ENCODE measurements around the gene ZP1.

Gene ZP1

DNA sequence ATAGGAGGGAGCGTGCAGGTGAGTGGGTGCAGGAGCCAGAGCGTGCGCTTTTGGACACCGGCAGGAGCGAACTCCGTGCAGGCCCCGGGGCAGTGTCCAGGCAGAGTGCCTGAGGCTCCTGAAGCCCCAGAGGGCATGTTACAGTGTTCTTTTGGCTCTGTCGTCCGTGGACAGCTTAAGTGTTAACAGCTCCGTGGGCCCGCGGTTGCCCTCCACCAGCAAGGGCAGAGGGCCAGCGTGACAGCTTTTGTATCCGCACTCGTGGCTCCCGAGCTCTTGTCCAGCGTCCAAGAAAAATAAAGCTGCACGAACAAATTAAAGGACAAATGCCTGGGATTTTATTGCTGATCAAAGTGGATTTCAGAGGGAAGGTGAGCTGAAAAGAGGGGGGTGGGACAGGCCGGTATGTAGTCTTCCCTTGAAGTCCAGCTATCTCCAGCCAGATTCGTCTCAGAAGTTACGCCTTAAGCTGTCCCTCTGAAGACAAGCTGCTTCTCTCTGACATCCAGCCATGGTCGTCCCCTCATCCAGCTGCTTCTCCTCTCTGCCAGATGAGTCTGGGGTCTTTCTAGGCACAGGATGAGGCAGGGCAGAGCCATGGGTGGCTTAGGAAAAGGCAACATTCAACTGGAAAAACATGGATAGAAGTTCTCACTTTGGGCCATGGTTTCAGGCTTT, 45.6 kb downstream of the ZP1 start:
- no peak for DNase-seq

GRCh38 chr11:60913793-60914632, 46.7 kb downstream of the ZP1 start, which contains the start of gene TMEM109:
Gene TMEM109 (plus strand): TSS chr11:60914158. CDS start chr11:60919694, 5,536 bp downstream.
- peak; percentile 91 for DNase-seq

- peak; percentile 77 for DNase-seq
Observed at GRCh38 chr11:60914633-60915247, 47.4 kb downstream of the ZP1 start.

GRCh38 chr11:60915248-60915914, 48.0 kb downstream of the ZP1 start:
- no peak for DNase-seq

- no peak for DNase-seq
Observed at GRCh38 chr11:60916669-60917206, 49.4 kb downstream of the ZP1 start.

- DNase-seq, result no peak
Observed at GRCh38 chr11:60917267-60917666, 49.9 kb downstream of the ZP1 start.

GRCh38 chr11:60918251-60918938, 51.1 kb downstream of the ZP1 start:
- no peak for DNase-seq

- no peak for DNase-seq
Observed at GRCh38 chr11:60918939-60919265, 51.6 kb downstream of the ZP1 start.

GRCh38 chr11:60919320-60919719, 52.0 kb downstream of the ZP1 start:
- DNase-seq, result no peak

- no peak for DNase-seq
Observed at GRCh38 chr11:60919956-60920355, 52.6 kb downstream of the ZP1 start.

- no peak for DNase-seq
Observed at GRCh38 chr11:60921259-60921658, 53.9 kb downstream of the ZP1 start.

DNA sequence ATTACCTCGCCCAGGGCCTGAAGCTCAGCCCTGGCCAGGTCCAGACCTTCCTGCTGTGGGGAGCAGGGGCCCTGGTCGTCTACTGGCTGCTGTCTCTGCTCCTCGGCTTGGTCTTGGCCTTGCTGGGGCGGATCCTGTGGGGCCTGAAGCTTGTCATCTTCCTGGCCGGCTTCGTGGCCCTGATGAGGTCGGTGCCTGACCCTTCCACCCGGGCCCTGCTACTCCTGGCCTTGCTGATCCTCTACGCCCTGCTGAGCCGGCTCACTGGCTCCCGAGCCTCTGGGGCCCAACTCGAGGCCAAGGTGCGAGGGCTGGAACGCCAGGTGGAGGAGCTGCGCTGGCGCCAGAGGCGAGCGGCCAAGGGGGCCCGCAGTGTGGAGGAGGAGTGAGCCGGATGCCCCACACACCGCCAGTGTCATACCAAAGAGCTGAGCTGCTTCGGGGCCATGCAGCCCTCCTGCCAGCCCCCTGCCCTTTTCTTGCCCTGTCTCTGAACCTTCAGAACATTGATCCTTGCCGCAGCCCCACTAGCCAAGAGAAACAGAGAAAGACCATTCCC, 54.5 kb downstream of the ZP1 start:
- no peak for DNase-seq

- DNase-seq, result no peak
Observed at GRCh38 chr11:60922906-60923305, 55.6 kb downstream of the ZP1 start.

DNA sequence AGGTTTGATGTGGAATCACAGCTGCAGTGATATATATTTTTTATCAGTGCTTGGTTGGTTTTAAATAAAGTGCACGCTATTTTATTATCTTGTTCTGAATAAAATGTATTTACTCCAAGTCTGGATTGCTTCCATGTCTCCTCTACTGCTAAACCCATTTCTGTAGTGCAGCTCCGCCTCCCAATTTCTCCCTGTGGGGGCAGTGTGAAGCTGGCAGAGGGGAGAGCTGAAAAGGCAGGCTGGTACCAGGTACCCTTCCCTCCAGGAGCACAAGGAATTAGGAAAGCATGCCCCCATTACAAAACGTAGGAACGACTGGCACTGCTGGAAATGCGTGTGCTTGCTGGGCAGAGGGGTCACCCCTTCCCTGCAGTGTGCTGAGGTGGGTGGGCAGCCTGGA, 56.0 kb downstream of the ZP1 start:
- DNase-seq, result no peak

- no peak for DNase-seq
Observed at GRCh38 chr11:60923800-60924109, 56.4 kb downstream of the ZP1 start.

GRCh38 chr11:60924110-60924905, 57.0 kb downstream of the ZP1 start, which contains the start of gene TMEM132A:
Gene TMEM132A (plus strand): TSS chr11:60924460. CDS start chr11:60924634, 174 bp downstream.
- peak; percentile 81 for DNase-seq

Measured in right forelimb (tissue), 1 donor.